IPS DF 19.7 (cell line): ENCODE data around the gene PPM1N.

Source experiments
- DNase-seq: peaks from one replicate; pipeline ENCODE4 v3.0.0-alpha.2; 2013; ENCODE audit warnings: low read depth, low spot score

PPM1N gene

GRCh38 chr19:45498411-45499195, at the start of gene PPM1N:
TSS of gene PPM1N (plus strand) at chr19:45498443. CDS start at chr19:45498473, 30 bp downstream.
- DNase-seq, result no peak

- DNase-seq, result no peak
These were observed 49.4 kb upstream of the PPM1N start for GRCh38 chr19:45448887-45449299.

- no peak for DNase-seq
These were observed 48.3 kb upstream of the PPM1N start for GRCh38 chr19:45450012-45450333.

GRCh38 chr19:45451131-45451849, 47.0 kb upstream of the PPM1N start:
- no peak for DNase-seq

- DNase-seq, result no peak
These were observed 46.3 kb upstream of the PPM1N start for GRCh38 chr19:45451850-45452387.

- DNase-seq, result no peak
These were observed 42.3 kb upstream of the PPM1N start for GRCh38 chr19:45455707-45456499.

- no peak for DNase-seq
These were observed 41.8 kb upstream of the PPM1N start for GRCh38 chr19:45456500-45456815.

- DNase-seq, result no peak
These were observed 40.5 kb upstream of the PPM1N start for GRCh38 chr19:45457776-45458175.

GRCh38 chr19:45460807-45461347, 37.4 kb upstream of the PPM1N start:
- no peak for DNase-seq

GRCh38 chr19:45462174-45462573, 36.1 kb upstream of the PPM1N start:
- no peak for DNase-seq

GRCh38 chr19:45463241-45463640, 35.0 kb upstream of the PPM1N start:
- DNase-seq, result no peak

GRCh38 chr19:45464274-45464673, 34.0 kb upstream of the PPM1N start:
- DNase-seq, result no peak

GRCh38 chr19:45464852-45465441, 33.3 kb upstream of the PPM1N start:
- no peak for DNase-seq

GRCh38 chr19:45467115-45467455, 31.2 kb upstream of the PPM1N start:
- DNase-seq, result no peak

GRCh38 chr19:45467456-45468158, 30.6 kb upstream of the PPM1N start, which contains the start of gene FOSB:
TSS of gene FOSB (plus strand) at chr19:45467996. CDS start at chr19:45468587, 591 bp downstream.
- DNase-seq, result no peak

GRCh38 chr19:45468159-45468651, 30.0 kb upstream of the PPM1N start:
- DNase-seq, result no peak

- no peak for DNase-seq
These were observed 29.5 kb upstream of the PPM1N start for GRCh38 chr19:45468803-45469131.

GRCh38 chr19:45469132-45469944, 28.9 kb upstream of the PPM1N start:
- DNase-seq, result no peak

GRCh38 chr19:45469945-45470761, 28.1 kb upstream of the PPM1N start:
- no peak for DNase-seq
